BJ (cell line): Measurements from ENCODE around the gene CLNK. TPM values are rescaled to one million over a fixed set of nuclear protein-coding genes. Genes with fewer than 3 reads are reported as not detected.
A peak's percentile ranks its signal among the peaks of the same experiment; 100 is the strongest.

Experiments used
- CTCF ChIA-PET: fragments of 350-600 bp; formaldehyde crosslinking; extraction: SDS; loops from one replicate; lab custom pipeline; 2021; ENCODE audit warnings: antibody characterized with exemption, inconsistent platforms; lab: Yijun Ruan, JAX
- POLR2A ChIA-PET: fragments of 300-600 bp; sonication (Branson Sonifier 250); formaldehyde crosslinking; extraction: SDS; loops from one replicate; lab custom pipeline; 2021; ENCODE audit warnings: antibody characterized with exemption; lab: Charles Lee
- DNase-seq: peaks from one replicate; pipeline ENCODE4 v3.0.0-alpha.2; 2011; ENCODE audit warnings: low read depth
- H3K27me3 ChIP-seq: 2 replicates; pipeline ENCODE4 v1.6.0; 2011; ENCODE audit warnings: low read length; ENCODE audit not compliant: control insufficient read depth, insufficient read depth
- H3K36me3 ChIP-seq: 2 replicates; pipeline ENCODE4 v1.5.1; 2011; ENCODE audit warnings: low read length; ENCODE audit not compliant: control insufficient read depth, insufficient read depth
- H3K4me3 ChIP-seq: 2 replicates; pipeline ENCODE4 v1.5.1; 2011; ENCODE audit warnings: low read depth, mild to moderate bottlenecking, control low read depth, low read length
- polyA plus RNA-seq: library from polyadenylated mRNA; depleted of rRNA; stranded (reverse); fragments of >200 nt; gene quantifications from 2 replicates; pipeline ENCODE4 v1.2.3, GENCODE V29; 2011
- TF ChIP-seq, protein P1 (sequence below): IDR thresholded peaks from 2 replicates; pipeline ENCODE4 v1.5.1; 2011; ENCODE audit warnings: low read depth, mild to moderate bottlenecking, control low read depth, inconsistent platforms, low read length, moderate library complexity; ENCODE audit not compliant: insufficient read depth

The CLNK gene
- polyA plus RNA-seq, 1 experiment, result not detected

DNA sequence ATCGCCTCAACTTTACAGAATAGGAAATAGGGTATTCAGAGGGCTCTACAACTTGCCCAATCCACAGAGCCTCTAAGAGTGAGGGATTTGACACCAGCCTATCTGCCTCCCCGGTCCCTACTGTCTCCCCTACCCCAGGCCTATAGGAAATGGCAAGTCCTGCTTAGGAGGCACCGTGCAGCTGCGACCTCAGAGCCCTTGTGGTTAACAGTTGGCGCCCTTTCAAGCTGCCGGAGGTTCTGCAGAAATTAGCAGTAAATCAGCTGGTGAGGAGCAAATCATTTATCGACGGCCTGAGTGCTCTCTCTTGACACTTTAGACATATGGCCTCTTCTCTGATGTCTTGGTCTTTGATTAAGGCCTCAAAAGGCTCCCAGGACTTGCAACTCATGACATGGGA is 96.9 kb downstream of the CLNK start:
- no peak overlapping the region for H3K4me3 ChIP-seq
- DNase-seq, result no peak
- no peaks in the 10 kb centered on the region for H3K36me3 ChIP-seq
- TF ChIP-seq, protein P1, sequence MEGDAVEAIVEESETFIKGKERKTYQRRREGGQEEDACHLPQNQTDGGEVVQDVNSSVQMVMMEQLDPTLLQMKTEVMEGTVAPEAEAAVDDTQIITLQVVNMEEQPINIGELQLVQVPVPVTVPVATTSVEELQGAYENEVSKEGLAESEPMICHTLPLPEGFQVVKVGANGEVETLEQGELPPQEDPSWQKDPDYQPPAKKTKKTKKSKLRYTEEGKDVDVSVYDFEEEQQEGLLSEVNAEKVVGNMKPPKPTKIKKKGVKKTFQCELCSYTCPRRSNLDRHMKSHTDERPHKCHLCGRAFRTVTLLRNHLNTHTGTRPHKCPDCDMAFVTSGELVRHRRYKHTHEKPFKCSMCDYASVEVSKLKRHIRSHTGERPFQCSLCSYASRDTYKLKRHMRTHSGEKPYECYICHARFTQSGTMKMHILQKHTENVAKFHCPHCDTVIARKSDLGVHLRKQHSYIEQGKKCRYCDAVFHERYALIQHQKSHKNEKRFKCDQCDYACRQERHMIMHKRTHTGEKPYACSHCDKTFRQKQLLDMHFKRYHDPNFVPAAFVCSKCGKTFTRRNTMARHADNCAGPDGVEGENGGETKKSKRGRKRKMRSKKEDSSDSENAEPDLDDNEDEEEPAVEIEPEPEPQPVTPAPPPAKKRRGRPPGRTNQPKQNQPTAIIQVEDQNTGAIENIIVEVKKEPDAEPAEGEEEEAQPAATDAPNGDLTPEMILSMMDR, result no peak
- ChIA-PET POLR2A (no interaction called here), CTCF (interaction anchor here (1.3 kb wide), 1 partner anchor 10 kb away, joined by 3 read pairs; no protein-coding TSS in a partner anchor)
- no peaks in the 10 kb centered on the region for H3K27me3 ChIP-seq

DNA sequence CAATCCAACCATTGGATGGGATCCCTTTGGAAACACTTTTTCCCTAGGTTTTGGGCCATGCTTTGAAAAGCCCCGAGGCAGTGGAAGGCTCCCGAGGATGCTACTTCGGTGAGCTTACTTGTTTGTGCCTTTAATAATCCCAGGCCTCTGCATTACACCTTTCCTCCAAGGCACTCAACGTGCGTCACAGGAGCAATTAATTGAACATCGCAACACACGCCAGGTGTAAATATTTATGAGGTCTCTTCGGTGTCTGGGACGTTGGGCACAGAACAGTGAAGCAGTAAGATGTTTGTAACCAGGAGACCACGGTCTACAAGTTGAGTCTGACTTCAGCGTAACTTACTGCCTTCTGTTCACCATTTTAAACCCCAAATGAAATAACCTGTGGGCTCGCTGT is 97.3 kb downstream of the CLNK start:
- no peaks in the 10 kb centered on the region for H3K36me3 ChIP-seq
- TF ChIP-seq, protein P1, result no peak
- no peak overlapping the region for H3K4me3 ChIP-seq
- no peaks in the 10 kb centered on the region for H3K27me3 ChIP-seq
- ChIA-PET CTCF (no interaction called here), POLR2A (no interaction called here)
- DNase-seq, result no peak

DNA sequence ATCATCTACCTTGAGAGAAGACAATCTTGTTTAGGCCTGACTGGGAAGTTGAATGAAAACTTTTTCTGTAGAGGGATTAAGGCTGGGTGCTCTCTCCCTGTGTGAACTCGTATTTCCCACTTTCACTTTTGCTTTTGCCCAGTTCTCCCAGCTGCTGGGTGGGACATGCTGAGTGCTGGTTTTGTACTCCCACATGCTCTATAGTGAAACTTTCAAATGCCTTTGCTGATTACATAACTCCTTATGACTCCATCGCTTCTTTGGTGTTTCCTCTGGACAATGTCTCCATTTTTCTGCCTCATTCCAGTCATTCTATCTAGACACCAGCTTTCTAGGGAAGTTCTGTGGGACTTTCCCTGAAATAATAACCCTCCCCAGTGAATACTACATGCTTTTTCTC is 100.5 kb downstream of the CLNK start:
- POLR2A ChIA-PET, result no interaction called here
- TF ChIP-seq, protein P1, result no peak
- Histone ChIP-seq H3K36me3 (no peaks in the 10 kb centered on the region), H3K4me3 (no peak overlapping the region), H3K27me3 (no peaks in the 10 kb centered on the region)
- peak; percentile 29 for DNase-seq
- CTCF ChIA-PET, result interaction anchor here (0.9 kb wide), 1 partner anchor 11 kb away, joined by 3 read pairs; no protein-coding TSS in a partner anchor

DNA sequence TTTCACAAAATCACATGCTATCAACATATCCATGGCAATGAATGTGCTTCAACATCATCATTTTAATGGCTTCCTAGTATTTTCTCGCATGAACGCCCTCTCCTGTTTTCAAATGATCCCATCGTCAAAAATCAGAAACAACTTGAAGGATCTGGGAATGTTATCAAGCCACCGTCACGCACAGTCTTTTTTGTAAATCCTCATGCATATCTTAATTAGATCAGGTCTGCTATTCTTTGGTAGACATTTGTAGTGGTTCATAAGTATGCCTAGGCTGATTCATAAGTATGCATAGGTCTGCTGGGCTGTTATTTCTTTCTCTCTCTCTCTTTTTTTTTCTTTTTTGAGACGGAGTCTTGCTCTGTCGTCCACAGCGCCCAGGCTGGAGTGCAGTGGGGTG is 101.6 kb downstream of the CLNK start:
- DNase-seq, result no peak
- POLR2A ChIA-PET, result no interaction called here
- no peaks in the 10 kb centered on the region for H3K27me3 ChIP-seq
- no peaks in the 10 kb centered on the region for H3K36me3 ChIP-seq
- no peak overlapping the region for H3K4me3 ChIP-seq
- CTCF ChIA-PET, result no interaction called here
- TF ChIP-seq, protein P1, result no peak

DNA sequence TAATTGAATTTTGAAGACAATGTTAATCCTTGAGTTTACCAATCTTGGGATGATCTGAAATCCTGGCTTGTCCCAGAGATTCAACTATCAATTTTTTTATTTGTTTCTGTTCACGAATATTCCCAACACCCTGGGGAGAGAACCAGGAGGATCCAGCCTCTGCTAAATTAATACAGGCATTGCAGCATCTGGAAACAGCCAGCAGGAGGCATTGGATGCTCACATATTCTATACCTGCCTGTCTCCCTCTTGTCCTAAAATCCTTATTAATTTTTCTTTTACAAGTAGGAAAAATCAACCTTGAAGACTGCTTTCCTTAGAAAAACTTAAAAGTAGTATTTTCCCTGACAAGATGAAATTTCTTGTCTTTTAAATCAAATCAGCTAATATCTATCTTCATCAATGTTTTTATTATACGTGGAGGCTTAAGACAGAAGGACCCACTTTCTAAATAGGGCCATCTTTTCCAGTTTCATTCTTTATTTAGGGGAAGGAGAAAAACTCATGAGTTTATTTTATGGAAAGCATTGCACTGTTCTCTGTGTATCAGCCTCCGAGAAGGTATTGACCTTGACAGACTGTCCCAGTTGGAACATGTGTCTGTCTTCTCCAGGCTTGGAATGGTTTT is 102.4 kb downstream of the CLNK start:
- CTCF ChIA-PET, result interaction anchor here (1.0 kb wide), 1 partner anchor 429 kb away, joined by 3 read pairs; no protein-coding TSS in a partner anchor
- Histone ChIP-seq H3K36me3 (no peaks in the 10 kb centered on the region), H3K4me3 (no peak overlapping the region), H3K27me3 (no peaks in the 10 kb centered on the region)
- TF ChIP-seq, protein P1, result peak; percentile 90
- DNase-seq, result no peak
- POLR2A ChIA-PET, result no interaction called here
